Esophagus squamous epithelium (tissue), 5 donors: ENCODE data around the gene TNRC6A. TPM values are rescaled to one million over a fixed set of nuclear protein-coding genes. Genes with fewer than 3 reads are reported as not detected.
"Not testable (repeated sequence)": the region's sequence is repeated elsewhere in the genome, so short reads cannot be mapped to it uniquely, and the experiment has no call there.

Experiments used
- DNase-seq: peaks from one replicate; lab custom pipeline; 2025; lab: John Stamatoyannopoulos, UW
- H3K27ac ChIP-seq, 4 donors: fragments of 200-600 bp; sonication (generic); one replicate each; pipeline ENCODE4 v1.5.1; 2016 to 2019; ENCODE audit warnings: mild to moderate bottlenecking in 1 of 4
- H3K27me3 ChIP-seq, 4 donors: fragments of 200-600 bp; sonication (generic); 1 replicate in 3 of 4; 2 replicates in 1 of 4; pipeline versions ENCODE4 v1.5.1 to v1.6.0; 2017 to 2021; ENCODE audit warnings: antibody characterized with exemption in 1 of 4
- H3K36me3 ChIP-seq, 3 donors: fragments of 200-600 bp; sonication (generic); one replicate each; pipeline ENCODE4 v1.5.1; 2016 to 2019
- H3K4me1 ChIP-seq, 3 donors: fragments of 200-600 bp; sonication (generic); one replicate each; pipeline ENCODE4 v1.5.1; 2017 to 2019
- H3K4me3 ChIP-seq, 4 donors: fragments of 200-600 bp; sonication (generic); 1 replicate in 3 of 4; 2 replicates in 1 of 4; pipeline ENCODE4 v1.5.1; 2016 to 2019; ENCODE audit warnings: mild to moderate bottlenecking in 2 of 4, moderate library complexity in 1 of 4
- H3K9me3 ChIP-seq, 3 donors: fragments of 200-600 bp; sonication (generic); one replicate each; pipeline ENCODE4 v1.5.1; 2016 to 2019
- CTCF ChIP-seq, 6 experiments: fragments of 450-650 bp in 4 of 6; fragments of 200-600 bp in 2 of 6; sonication (generic) in 2 of 6; IDR thresholded peaks; one replicate each; pipeline ENCODE4 v1.5.1; 2016 to 2019; ENCODE audit warnings: antibody characterized with exemption in 6 of 6, mild to moderate bottlenecking in 4 of 6, moderate library complexity in 4 of 6
- POLR2A ChIP-seq, 4 donors: fragments of 450-650 bp; IDR thresholded peaks; one replicate each; pipeline ENCODE4 v1.6.1; 2017; ENCODE audit warnings: antibody characterized with exemption in 4 of 4, mild to moderate bottlenecking in 4 of 4, moderate library complexity in 3 of 4
- WGBS, 2 donors: methylation state at CpG; one replicate each; pipeline ENCODE4 v1.1.5; 2018; 5-methylcytosine and 5-hydroxymethylcytosine counted together
- intact Hi-C: fragments of 100-400 bp; cut with DNase I; formaldehyde crosslinking; loops from one replicate; pipeline ENCODE4 v1.15.0; 2022
- total RNA-seq, 4 donors: library from RNA; depleted of rRNA; stranded (reverse); fragments of >200 nt; gene quantifications; one replicate each; pipeline ENCODE4 v1.1.0, GENCODE V29; 2016
- donor health status: DM: yes; HTN: yes; CAD: no.

Gene TNRC6A
- total RNA-seq, 4 donors from 2014 or later: 12.3 to 34.0 (median 18.5) TPM

- Histone ChIP-seq H3K9me3 (no peaks in the 10 kb centered on the region), H3K4me1 (peaks cover 15 to 97% (median 45%) of the 10 kb centered on the region in 3 donors), H3K36me3 (peaks cover 0 to 20% (median 0%) of the 10 kb centered on the region in 3 donors), H3K27ac (peak overlapping the region; percentile 16 to 64 (median 60)), H3K4me3 (peak overlapping the region in 1 of 4 donors; percentile 23), H3K27me3 (no peaks in the 10 kb centered on the region)
- 70 to 75% methylated on average over 5 of the region's 5 CpGs for WGBS, 2 donors
- TF ChIP-seq CTCF (IDR thresholded peaks at IDR 0.05): no peak
- no peak for TF ChIP-seq POLR2A (IDR thresholded peaks at IDR 0.05)
- no peak for DNase-seq
- intact Hi-C loops: no loop called here
Observed at GRCh38 chr16:24737916-24738594, 8.6 kb downstream of the TNRC6A start.

- TF ChIP-seq CTCF (IDR thresholded peaks at IDR 0.05): no peak
- TF ChIP-seq POLR2A (IDR thresholded peaks at IDR 0.05): no peak
- intact Hi-C loops: no loop called here
- Histone ChIP-seq H3K4me1 (peaks cover 10 to 97% (median 42%) of the 10 kb centered on the region in 3 donors), H3K9me3 (no peaks in the 10 kb centered on the region), H3K36me3 (peaks cover 0 to 14% (median 0%) of the 10 kb centered on the region in 3 donors), H3K27me3 (no peaks in the 10 kb centered on the region), H3K27ac (no peak overlapping the region), H3K4me3 (no peak overlapping the region)
- DNase-seq: no peak
- 80 to 98% methylated on average over 3 of the region's 3 CpGs for WGBS, 2 donors
Observed at GRCh38 chr16:24738895-24739294, 9.4 kb downstream of the TNRC6A start.

GRCh38 chr16:24741862-24742261, 12.4 kb downstream of the TNRC6A start:
- TF ChIP-seq CTCF (IDR thresholded peaks at IDR 0.05) (no peak), POLR2A (IDR thresholded peaks at IDR 0.05) (no peak)
- Histone ChIP-seq H3K27ac (no peak overlapping the region), H3K27me3 (no peaks in the 10 kb centered on the region), H3K4me1 (peaks cover 8 to 97% (median 35%) of the 10 kb centered on the region in 3 donors), H3K4me3 (no peak overlapping the region), H3K9me3 (no peaks in the 10 kb centered on the region), H3K36me3 (peaks cover 0 to 6% (median 0%) of the 10 kb centered on the region in 3 donors)
- intact Hi-C loops: no loop called here
- DNase-seq: no peak
- WGBS, 2 donors: 91% methylated on average over 4 of the region's 4 CpGs

GRCh38 chr16:24742610-24743009, 13.2 kb downstream of the TNRC6A start:
- 88 to 94% methylated on average over 8 of the region's 8 CpGs for WGBS, 2 donors
- H3K4me3 ChIP-seq, H3K27me3 ChIP-seq, intact Hi-C loops, H3K27ac ChIP-seq, H3K9me3 ChIP-seq, H3K36me3 ChIP-seq, DNase-seq: not testable (repeated sequence)
- peaks cover 9 to 97% (median 36%) of the 10 kb centered on the region in 3 donors for H3K4me1 ChIP-seq

- peaks cover 23 to 100% (median 38%) of the 10 kb centered on the region in 3 donors for H3K4me1 ChIP-seq
- H3K27me3 ChIP-seq: no peaks in the 10 kb centered on the region
- no peak for DNase-seq
- H3K36me3 ChIP-seq: peaks cover 0 to 6% (median 3%) of the 10 kb centered on the region in 3 donors
- H3K4me3 ChIP-seq: no peak overlapping the region
- TF ChIP-seq CTCF (IDR thresholded peaks at IDR 0.05): no peak
- no peak for TF ChIP-seq POLR2A (IDR thresholded peaks at IDR 0.05)
- H3K9me3 ChIP-seq: no peaks in the 10 kb centered on the region
- intact Hi-C loops: no loop called here
- no peak overlapping the region for H3K27ac ChIP-seq
Observed at GRCh38 chr16:24745391-24745790, 15.9 kb downstream of the TNRC6A start.
